ENCODE measurements around the gene ARL16. TPM values are rescaled to one million over a fixed set of nuclear protein-coding genes. Genes with fewer than 3 reads are reported as not detected.
A peak's percentile ranks its signal among the peaks of the same experiment; 100 is the strongest.

Gene ARL16
- total RNA-seq, 1 experiment from 2014 or later, result 41.7 TPM

DNA sequence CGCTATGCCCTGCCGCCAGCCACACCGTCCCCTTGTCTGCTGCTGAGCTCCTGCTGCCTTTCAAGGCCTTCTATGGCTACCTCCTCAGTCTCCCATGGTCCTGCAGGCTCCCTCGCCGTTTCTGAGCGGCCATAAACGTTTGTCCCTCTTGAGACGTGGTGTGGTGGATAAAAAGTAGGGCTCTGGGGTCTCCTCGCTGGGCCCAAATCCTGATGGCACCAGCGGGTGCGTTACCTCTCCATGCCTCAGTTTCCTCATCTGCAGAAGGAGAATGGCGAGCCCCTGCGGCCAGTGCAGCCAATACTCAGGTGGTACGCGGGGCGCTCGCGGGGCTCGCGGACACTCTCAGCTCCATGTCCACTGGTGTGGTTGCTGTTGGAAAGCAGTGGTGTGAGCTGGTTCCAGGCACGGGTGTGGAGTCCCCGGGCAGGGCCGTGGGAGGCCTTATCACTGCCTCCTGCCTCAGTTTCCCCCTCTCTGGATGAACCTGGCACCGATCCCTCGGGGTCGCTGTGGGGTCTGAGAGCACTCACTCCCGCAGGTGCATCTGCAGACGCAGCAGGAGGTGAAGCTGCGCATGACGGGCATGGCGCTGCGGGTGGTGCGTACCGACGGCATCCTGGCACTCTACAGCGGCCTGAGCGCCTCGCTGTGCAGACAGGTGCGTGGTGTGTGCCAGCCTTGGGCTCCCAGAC is 31.0 kb upstream of the ARL16 start:
- ChIA-PET POLR2A (ENCODE audit: unreplicated experiment) (interaction anchor here (0.6 kb wide), 1 partner anchor 140 kb away, joined by 4 read pairs; no protein-coding TSS in a partner anchor), CTCF (interaction anchor here (0.6 kb wide), 1 partner anchor 112 kb away, joined by 8 read pairs; no protein-coding TSS in a partner anchor)
- H3K36me3 ChIP-seq (ENCODE audit: low read depth), result no peaks in the 10 kb centered on the region
- H3K4me2 ChIP-seq, result peak overlapping the region; percentile 88
- TF ChIP-seq EZH2 (IDR thresholded peaks at IDR 0.05; ENCODE audit: low read depth) (no peak), CTCF (conservative IDR thresholded peaks at IDR 0.05) (no peak)
- H3K9me2 ChIP-seq (ENCODE audit: insufficient read depth), result no peaks in the 10 kb centered on the region
- H3K9me3 ChIP-seq (ENCODE audit: insufficient read depth, low read depth), result no peaks in the 10 kb centered on the region
- DNase-seq, result no peak
- BruUV-seq (replicated peaks), result no TSS peak
- peaks cover 24% of the 10 kb centered on the region for H3K4me1 ChIP-seq (replicated peaks; ENCODE audit: insufficient read depth)
- peaks cover 34% of the 10 kb centered on the region; the same call in 1 of the 2 replicates for H3F3A ChIP-seq (ENCODE audit: insufficient read depth, low read depth)
- peaks cover 27% of the 10 kb centered on the region for H3K79me2 ChIP-seq (ENCODE audit: low read depth)
- no peak overlapping the region for H2AFZ ChIP-seq
- intact Hi-C loops (cut with micrococcal nuclease; ENCODE audit: unreplicated experiment), result loop anchor here (5.0 kb wide), 1 partner anchor 77 kb away; the partner anchor contains the start of genes NPLOC4 and TSPAN10
- H3K27ac ChIP-seq, result no peak overlapping the region
- peak overlapping the region; percentile 77; the same call in 1 of the 2 replicates for H3K4me3 ChIP-seq
- H3K27me3 ChIP-seq (ENCODE audit: insufficient read depth, low read depth), result no peaks in the 10 kb centered on the region
- 0 out of 2 replicates have a peak, but pooled peaks cover 3% of the 10 kb centered on the region for H4K20me1 ChIP-seq (ENCODE audit: insufficient read depth)

DNA sequence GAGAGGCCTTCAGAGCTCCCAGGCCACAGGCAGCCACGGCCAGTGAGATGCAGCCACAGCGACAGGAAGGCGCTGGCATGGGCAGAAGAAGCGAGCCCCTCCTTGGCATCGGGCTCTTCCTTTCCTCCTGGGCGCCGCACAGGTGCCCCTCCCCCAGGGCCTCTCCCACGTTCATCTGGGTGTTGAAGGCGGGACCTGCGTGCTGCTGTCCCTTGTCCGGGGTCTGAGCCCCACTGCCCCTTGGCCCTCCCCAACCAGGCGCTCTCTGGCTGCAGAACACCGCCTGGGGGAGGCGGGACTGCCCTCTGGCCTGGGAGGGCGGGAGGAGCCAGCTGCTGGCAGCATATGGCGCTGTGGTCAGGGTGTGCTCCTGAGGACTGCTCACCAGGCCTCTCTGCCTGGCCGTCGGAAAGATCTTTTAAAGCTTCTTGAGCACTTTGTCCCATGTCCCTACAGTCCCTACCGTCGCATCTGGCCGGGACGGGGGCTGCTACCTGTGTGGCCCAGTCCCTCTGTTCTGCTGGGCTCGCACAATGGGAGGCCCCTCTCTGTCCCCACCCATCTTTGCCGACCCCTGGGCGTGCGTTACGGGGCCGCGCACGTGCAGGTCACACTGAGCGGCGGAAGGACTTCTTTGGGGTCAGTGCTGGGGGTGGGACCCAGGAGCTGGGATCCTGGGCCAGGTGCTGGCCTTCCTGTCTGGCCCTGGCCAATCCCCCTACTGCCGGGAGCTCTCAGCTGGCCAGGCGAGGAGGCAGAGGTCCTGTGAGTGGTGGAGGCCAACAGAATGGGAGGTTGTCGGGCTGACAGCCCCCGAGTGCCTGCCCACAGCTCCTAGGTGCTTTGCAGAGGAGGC is 30.2 kb upstream of the ARL16 start:
- H3K27ac ChIP-seq, result peak overlapping the region; percentile 46
- POLR2A ChIA-PET (ENCODE audit: unreplicated experiment), result interaction anchor here (0.6 to 0.7 kb wide), 3 partner anchors 81 to 373 kb away, joined by 3 to 10 read pairs (median 3); no protein-coding TSS in a partner anchor

More for the DNA sequence above, 30.2 kb upstream of the ARL16 start:
- intact Hi-C loops (cut with micrococcal nuclease; ENCODE audit: unreplicated experiment), result loop anchor here (1.0 to 5.0 kb wide), 3 partner anchors 9 to 147 kb away; partner anchors contain the start of genes NPLOC4, P4HB and TSPAN10
- no peaks in the 10 kb centered on the region for H3K27me3 ChIP-seq (ENCODE audit: insufficient read depth, low read depth)
- CTCF ChIA-PET, result interaction anchor here (0.6 kb wide), 2 partner anchors 40 to 111 kb away, joined by 3 to 8 read pairs; no protein-coding TSS in a partner anchor
- no peaks in the 10 kb centered on the region for H3K9me2 ChIP-seq (ENCODE audit: insufficient read depth)
- 0 out of 2 replicates have a peak, but pooled peaks cover 3% of the 10 kb centered on the region for H4K20me1 ChIP-seq (ENCODE audit: insufficient read depth)
- H3K9me3 ChIP-seq (ENCODE audit: insufficient read depth, low read depth), result no peaks in the 10 kb centered on the region
- no peak overlapping the region for H2AFZ ChIP-seq
- peaks cover 27% of the 10 kb centered on the region for H3K79me2 ChIP-seq (ENCODE audit: low read depth)
- TF ChIP-seq CTCF (conservative IDR thresholded peaks at IDR 0.05), result no peak
- no peak for TF ChIP-seq EZH2 (IDR thresholded peaks at IDR 0.05; ENCODE audit: low read depth)
- H3K4me2 ChIP-seq, result peak overlapping the region; percentile 88
- peaks cover 29% of the 10 kb centered on the region; the same call in 1 of the 2 replicates for H3F3A ChIP-seq (ENCODE audit: insufficient read depth, low read depth)
- H3K36me3 ChIP-seq (ENCODE audit: low read depth), result no peaks in the 10 kb centered on the region
- no TSS peak for BruUV-seq (replicated peaks)
- peak in 1 of 2 experiments; percentile 82 for DNase-seq
- H3K4me3 ChIP-seq, result peak overlapping the region; percentile 77
- peaks cover 24% of the 10 kb centered on the region for H3K4me1 ChIP-seq (replicated peaks; ENCODE audit: insufficient read depth)
